ENCODE measurements around the gene ABCA2.
"Not testable (repeated sequence)": the region's sequence is repeated elsewhere in the genome, so short reads cannot be mapped to it uniquely, and the experiment has no call there.

Gene ABCA2

GRCh38 chr9:137006116-137007003 lies 21.7 kb downstream of the ABCA2 start:
- no peak for DNase-seq (ENCODE audit: extremely low read depth, insufficient read length)
- no peak overlapping the region for H3K4me3 ChIP-seq (replicated peaks; ENCODE audit: low read depth, low read length)
- H3K36me3 ChIP-seq (ENCODE audit: control insufficient read depth, insufficient read depth, low read length) = no peaks in the 10 kb centered on the region
- TF ChIP-seq, protein P1, sequence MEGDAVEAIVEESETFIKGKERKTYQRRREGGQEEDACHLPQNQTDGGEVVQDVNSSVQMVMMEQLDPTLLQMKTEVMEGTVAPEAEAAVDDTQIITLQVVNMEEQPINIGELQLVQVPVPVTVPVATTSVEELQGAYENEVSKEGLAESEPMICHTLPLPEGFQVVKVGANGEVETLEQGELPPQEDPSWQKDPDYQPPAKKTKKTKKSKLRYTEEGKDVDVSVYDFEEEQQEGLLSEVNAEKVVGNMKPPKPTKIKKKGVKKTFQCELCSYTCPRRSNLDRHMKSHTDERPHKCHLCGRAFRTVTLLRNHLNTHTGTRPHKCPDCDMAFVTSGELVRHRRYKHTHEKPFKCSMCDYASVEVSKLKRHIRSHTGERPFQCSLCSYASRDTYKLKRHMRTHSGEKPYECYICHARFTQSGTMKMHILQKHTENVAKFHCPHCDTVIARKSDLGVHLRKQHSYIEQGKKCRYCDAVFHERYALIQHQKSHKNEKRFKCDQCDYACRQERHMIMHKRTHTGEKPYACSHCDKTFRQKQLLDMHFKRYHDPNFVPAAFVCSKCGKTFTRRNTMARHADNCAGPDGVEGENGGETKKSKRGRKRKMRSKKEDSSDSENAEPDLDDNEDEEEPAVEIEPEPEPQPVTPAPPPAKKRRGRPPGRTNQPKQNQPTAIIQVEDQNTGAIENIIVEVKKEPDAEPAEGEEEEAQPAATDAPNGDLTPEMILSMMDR (IDR thresholded peaks at IDR 0.05; ENCODE audit: insufficient read depth, low read length, poor library complexity, severe bottlenecking) = no peak
- H3K27me3 ChIP-seq (replicated peaks; ENCODE audit: control insufficient read depth, insufficient read depth, low read length) = no peaks in the 10 kb centered on the region; the same call in 1 of the 2 replicates

DNA sequence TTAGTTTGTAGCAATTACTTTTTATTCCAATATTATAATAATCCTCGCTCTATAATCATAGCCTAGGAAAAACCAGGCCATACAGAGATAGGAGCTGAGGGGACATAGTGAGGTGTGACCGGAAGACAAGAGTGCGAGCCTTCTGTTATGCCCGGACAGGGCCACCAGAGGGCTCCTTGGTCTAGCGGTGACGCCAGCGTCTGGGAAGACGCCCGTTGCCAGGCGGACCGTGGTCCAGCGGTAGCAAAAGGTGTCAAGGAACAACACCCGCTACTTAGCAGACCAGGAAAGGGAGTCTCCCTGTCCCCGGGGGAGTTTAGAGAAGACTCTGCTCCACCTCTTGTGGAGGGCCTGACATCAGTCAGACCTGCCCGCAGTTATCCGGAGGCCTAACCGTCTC lies 23.8 kb downstream of the ABCA2 start:
- TF ChIP-seq, protein P1 (IDR thresholded peaks at IDR 0.05; ENCODE audit: insufficient read depth, low read length, poor library complexity, severe bottlenecking) = peak; percentile 37
- not testable (repeated sequence) for H3K4me3 ChIP-seq (replicated peaks; ENCODE audit: low read depth, low read length); H3K36me3 ChIP-seq (ENCODE audit: control insufficient read depth, insufficient read depth, low read length); H3K27me3 ChIP-seq (replicated peaks; ENCODE audit: control insufficient read depth, insufficient read depth, low read length); DNase-seq (ENCODE audit: extremely low read depth, insufficient read length)

DNA sequence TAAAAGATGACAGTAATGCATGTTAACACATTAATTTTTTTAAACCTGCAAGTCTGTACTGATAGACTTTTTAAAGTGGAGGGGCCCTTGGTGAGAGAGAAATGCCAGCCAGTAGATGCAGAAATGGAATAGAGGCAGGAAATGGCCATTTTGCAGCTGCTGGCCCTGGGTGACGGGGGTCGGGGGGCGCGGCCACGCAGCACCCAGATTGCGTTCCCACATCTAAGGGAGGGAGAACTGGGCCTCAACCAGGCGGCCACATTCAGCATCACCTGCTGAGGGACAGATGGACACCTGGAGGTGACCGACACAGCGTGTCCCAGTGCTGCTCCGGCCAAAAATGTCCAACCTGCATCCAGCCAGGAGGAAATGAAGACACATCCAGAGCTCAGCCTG lies 25.4 kb downstream of the ABCA2 start:
- H3K36me3 ChIP-seq (ENCODE audit: control insufficient read depth, insufficient read depth, low read length) = no peaks in the 10 kb centered on the region
- no peak overlapping the region for H3K4me3 ChIP-seq (replicated peaks; ENCODE audit: low read depth, low read length)
- DNase-seq (ENCODE audit: extremely low read depth, insufficient read length) = no peak
- TF ChIP-seq, protein P1 (IDR thresholded peaks at IDR 0.05; ENCODE audit: insufficient read depth, low read length, poor library complexity, severe bottlenecking) = no peak
- H3K27me3 ChIP-seq (replicated peaks; ENCODE audit: control insufficient read depth, insufficient read depth, low read length) = no peaks in the 10 kb centered on the region; the same call in 1 of the 2 replicates

GRCh38 chr9:137001857-137002645 lies 26.0 kb downstream of the ABCA2 start:
- no peak for DNase-seq (ENCODE audit: extremely low read depth, insufficient read length)
- H3K27me3 ChIP-seq (replicated peaks; ENCODE audit: control insufficient read depth, insufficient read depth, low read length) = no peaks in the 10 kb centered on the region; the same call in 1 of the 2 replicates
- TF ChIP-seq, protein P1 (IDR thresholded peaks at IDR 0.05; ENCODE audit: insufficient read depth, low read length, poor library complexity, severe bottlenecking) = no peak
- no peak overlapping the region for H3K4me3 ChIP-seq (replicated peaks; ENCODE audit: low read depth, low read length)
- no peaks in the 10 kb centered on the region for H3K36me3 ChIP-seq (ENCODE audit: control insufficient read depth, insufficient read depth, low read length)

- no peaks in the 10 kb centered on the region for H3K36me3 ChIP-seq (ENCODE audit: control insufficient read depth, insufficient read depth, low read length)
- TF ChIP-seq, protein P1 (IDR thresholded peaks at IDR 0.05; ENCODE audit: insufficient read depth, low read length, poor library complexity, severe bottlenecking) = no peak
- peak; percentile 69 for DNase-seq (ENCODE audit: extremely low read depth, insufficient read length)
Observed at GRCh38 chr9:137000177-137000930, 27.7 kb downstream of the ABCA2 start.

More at GRCh38 chr9:137000177-137000930, 27.7 kb downstream of the ABCA2 start:
- Histone ChIP-seq H3K27me3 (replicated peaks; ENCODE audit: control insufficient read depth, insufficient read depth, low read length) (no peaks in the 10 kb centered on the region; the same call in 1 of the 2 replicates), H3K4me3 (replicated peaks; ENCODE audit: low read depth, low read length) (no peak overlapping the region)

All from GM06990 (cell line).